ENCODE results near the gene ALG14. TPM values are rescaled to one million over a fixed set of nuclear protein-coding genes. Genes with fewer than 3 reads are reported as not detected.
"Not testable (repeated sequence)": the region's sequence is repeated elsewhere in the genome, so short reads cannot be mapped to it uniquely, and the experiment has no call there.

ALG14 gene
- total RNA-seq, 1 donor from 2014 or later = 8.5 TPM

GRCh38 chr1:94954263-94955220, 118.2 kb downstream of the ALG14 start:
- DNase-seq (ENCODE audit: low spot score) = no peak

- DNase-seq (ENCODE audit: low spot score) = no peak
Observed at GRCh38 chr1:94953746-94954145, 119.0 kb downstream of the ALG14 start.

GRCh38 chr1:94953107-94953506, 119.6 kb downstream of the ALG14 start:
- DNase-seq (ENCODE audit: low spot score) = no peak

- DNase-seq (ENCODE audit: low spot score) = no peak
Observed at GRCh38 chr1:94952539-94952938, 120.2 kb downstream of the ALG14 start.

GRCh38 chr1:94951509-94952208, 121.1 kb downstream of the ALG14 start:
- DNase-seq (ENCODE audit: low spot score) = no peak

- no peak for DNase-seq (ENCODE audit: low spot score)
Observed at GRCh38 chr1:94951046-94951445, 121.7 kb downstream of the ALG14 start.

- DNase-seq (ENCODE audit: low spot score) = no peak
Observed at GRCh38 chr1:94949681-94950661, 122.8 kb downstream of the ALG14 start.

GRCh38 chr1:94947437-94947836, 125.3 kb downstream of the ALG14 start:
- no peak for DNase-seq (ENCODE audit: low spot score)

GRCh38 chr1:94946886-94947285, 125.9 kb downstream of the ALG14 start:
- no peak for DNase-seq (ENCODE audit: low spot score)

GRCh38 chr1:94942171-94943128, 130.3 kb downstream of the ALG14 start:
- peak; percentile 53 for DNase-seq (ENCODE audit: low spot score)

- DNase-seq (ENCODE audit: low spot score) = not testable (repeated sequence)
Observed at GRCh38 chr1:94941480-94941879, 131.3 kb downstream of the ALG14 start.

GRCh38 chr1:94940738-94941137, 132.0 kb downstream of the ALG14 start:
- DNase-seq (ENCODE audit: low spot score) = no peak

GRCh38 chr1:94937820-94938219, 134.9 kb downstream of the ALG14 start:
- DNase-seq (ENCODE audit: low spot score) = no peak

- DNase-seq (ENCODE audit: low spot score) = no peak
Observed at GRCh38 chr1:94936861-94937620, 135.7 kb downstream of the ALG14 start.

GRCh38 chr1:94935476-94935875, 137.3 kb downstream of the ALG14 start:
- DNase-seq (ENCODE audit: low spot score) = no peak

GRCh38 chr1:94935034-94935433, 137.7 kb downstream of the ALG14 start:
- DNase-seq (ENCODE audit: low spot score) = no peak

- no peak for DNase-seq (ENCODE audit: low spot score)
Observed at GRCh38 chr1:94934551-94934950, 138.2 kb downstream of the ALG14 start.

GRCh38 chr1:94931254-94931841, 141.4 kb downstream of the ALG14 start:
- no peak for DNase-seq (ENCODE audit: low spot score)

Data from mucosa of gallbladder (tissue), 1 donor.